Ovary (tissue), 9 donors: Measurements from ENCODE around the gene GRN. TPM values are rescaled to one million over a fixed set of nuclear protein-coding genes. Genes with fewer than 3 reads are reported as not detected.

ENCODE experiments used
- DNase-seq, 5 donors: peaks; one replicate each; pipeline ENCODE4 v3.0.0-alpha.2; 2019 to 2020
- H3K27ac ChIP-seq, 2 donors: fragments of 200-600 bp; one replicate each; pipeline versions ENCODE4 v1.5.1 to v1.8.0; 2019 to 2022
- H3K27me3 ChIP-seq: fragments of 200-600 bp; one replicate; pipeline ENCODE4 v1.8.0; 2022
- H3K36me3 ChIP-seq: fragments of 200-600 bp; sonication (generic); one replicate; pipeline ENCODE4 v1.5.1; 2019
- H3K4me1 ChIP-seq: one replicate; pipeline ENCODE4 v1.8.1; 2013; ENCODE audit warnings: mild to moderate bottlenecking, moderate library complexity; ENCODE audit not compliant: insufficient read depth
- H3K4me3 ChIP-seq: fragments of 200-600 bp; sonication (generic); one replicate; pipeline ENCODE4 v1.5.1; 2017
- H3K9me3 ChIP-seq, 2 donors: fragments of 200-600 bp in 1 of 2; sonication (generic) in 1 of 2; one replicate each; pipeline versions ENCODE4 v1.5.1 to v1.8.1; 2013 to 2019; ENCODE audit warnings: mild to moderate bottlenecking in 1 of 2, moderate library complexity in 1 of 2
- CTCF ChIP-seq, 3 donors: fragments of 450-650 bp in 2 of 3; fragments of 200-600 bp in 1 of 3; IDR thresholded peaks; one replicate each; pipeline versions ENCODE4 v1.5.1 to v1.8.0; 2016 to 2022; ENCODE audit warnings: antibody characterized with exemption in 3 of 3, mild to moderate bottlenecking in 1 of 3
- EP300 ChIP-seq: sonication (generic); formaldehyde crosslinking; IDR thresholded peaks from one replicate; pipeline ENCODE4 v1.6.1; 2017; ENCODE audit warnings: antibody characterized with exemption
- POLR2A ChIP-seq: fragments of 450-650 bp; IDR thresholded peaks from one replicate; pipeline ENCODE4 v1.6.1; 2017; ENCODE audit warnings: antibody characterized with exemption, mild to moderate bottlenecking, moderate library complexity
- WGBS, 3 donors: extraction: QIAGEN DNeasy Blood & Tissue Kit in 1 of 3; methylation state at CpG; one replicate each; pipeline versions ENCODE4 v1.1.5 to v1.1.7; 2013 to 2017; 5-methylcytosine and 5-hydroxymethylcytosine counted together
- intact Hi-C, 4 donors: fragments of 100-400 bp; cut with DNase I; formaldehyde crosslinking; loops; one replicate each; pipeline versions ENCODE4 v1.11.0 to v1.15.1; 2022 to 2023
- polyA plus RNA-seq, 2 donors: library from polyadenylated mRNA; stranded (reverse); fragments of 200-250 nt in 1 of 2; fragments of 350-450 nt in 1 of 2; fragmentation: Illumina TruSeq in 1 of 2; extraction: RNeasy Lipid Tissue Mini Kit (QIAGEN cat#74804) in 1 of 2; gene quantifications; one replicate each; pipeline ENCODE4 v1.2.3, GENCODE V29; 2013 to 2014
- total RNA-seq, 7 donors: library from RNA; depleted of rRNA in 2 of 7; stranded (reverse); fragments of >200 nt in 2 of 7; fragmentation: NEBNext Ultra II Directional in 3 of 7; extraction: Animal tissue kit (Norgen Biotek cat#: 25700) in 3 of 7; gene quantifications; one replicate each; pipeline versions ENCODE4 v1.1.0 to v1.2.4, GENCODE V29; 2016 to 2023
- donor health status: DM: no; HTN: no; CAD: no; lungs with moderate emphysema.
- donor health status: DM: no; HTN: no; CAD: no.
- donor health status: Bipolar disorder and iron deficiency.
- donor health status: DM: yes; HTN: yes; CAD: no.
- donor health status: DM: no; HTN: no; CAD: no.
- donor health status: DM: yes; HTN: yes; CAD: no.

The GRN gene
- total and polyA plus RNA-seq, 9 donors, result 70.6 to 173 (median 88.2) TPM

- H3K4me3 ChIP-seq, result no peak overlapping the region
- DNase-seq, result no peak
- H3K27ac ChIP-seq, result no peak overlapping the region
- H3K4me1 ChIP-seq, result peaks cover 4% of the 10 kb centered on the region
- no peaks in the 10 kb centered on the region for H3K36me3 ChIP-seq
- WGBS, 3 donors, result 96 to 98% (median 96%) methylated on average over 11 of the region's 11 CpGs
- H3K9me3 ChIP-seq, result no peaks in the 10 kb centered on the region
- intact Hi-C loops, result loop anchor here in 1 of 4 donors (10.0 kb wide), 1 partner anchor 151 kb away; no protein-coding TSS in a partner anchor
- TF ChIP-seq EP300, result no peak
- no peak for TF ChIP-seq POLR2A
- TF ChIP-seq CTCF (IDR thresholded peaks at IDR 0.05), result no peak
- H3K27me3 ChIP-seq, result no peaks in the 10 kb centered on the region
These were observed 11.1 kb downstream of the GRN start for GRCh38 chr17:44356241-44356640.

- WGBS, 3 donors, result 90 to 95% (median 94%) methylated on average over 9 of the region's 9 CpGs
- H3K36me3 ChIP-seq, result no peaks in the 10 kb centered on the region
- H3K9me3 ChIP-seq, result no peaks in the 10 kb centered on the region
- TF ChIP-seq CTCF (IDR thresholded peaks at IDR 0.05) (no peak), EP300 (no peak), POLR2A (no peak)
- DNase-seq, result no peak
- H3K4me1 ChIP-seq, result peaks cover 7% of the 10 kb centered on the region
- no peaks in the 10 kb centered on the region for H3K27me3 ChIP-seq
- H3K4me3 ChIP-seq, result no peak overlapping the region
- H3K27ac ChIP-seq, result no peak overlapping the region
- intact Hi-C loops, result loop anchor here in 1 of 4 donors (10.0 kb wide), 1 partner anchor 153 kb away; no protein-coding TSS in a partner anchor
These were observed 13.0 kb downstream of the GRN start for GRCh38 chr17:44358066-44358465.

- Histone ChIP-seq H3K27me3 (no peaks in the 10 kb centered on the region), H3K4me1 (peaks cover 7% of the 10 kb centered on the region), H3K4me3 (no peak overlapping the region), H3K9me3 (no peaks in the 10 kb centered on the region), H3K27ac (no peak overlapping the region), H3K36me3 (no peaks in the 10 kb centered on the region)
- 74 to 79% (median 78%) methylated on average over 6 of the region's 6 CpGs for WGBS, 3 donors
- intact Hi-C loops, result loop anchor here in 1 of 4 donors (10.0 kb wide), 1 partner anchor 154 kb away; no protein-coding TSS in a partner anchor
- no peak for DNase-seq
- TF ChIP-seq CTCF (IDR thresholded peaks at IDR 0.05), result no peak
- TF ChIP-seq EP300, result no peak
- TF ChIP-seq POLR2A, result no peak
These were observed 13.9 kb downstream of the GRN start for GRCh38 chr17:44359006-44359405.

GRCh38 chr17:44359458-44360143, 14.5 kb downstream of the GRN start:
- intact Hi-C loops, result loop anchor here in 1 of 4 donors (10.0 kb wide), 1 partner anchor 155 kb away; no protein-coding TSS in a partner anchor
- H3K36me3 ChIP-seq, result no peaks in the 10 kb centered on the region
- no peaks in the 10 kb centered on the region for H3K27me3 ChIP-seq
- 87 to 92% (median 90%) methylated on average over 14 of the region's 14 CpGs for WGBS, 3 donors
- no peak overlapping the region for H3K27ac ChIP-seq
- H3K4me1 ChIP-seq, result peaks cover 7% of the 10 kb centered on the region
- peak in 1 of 5 donors; percentile 50 for DNase-seq
- no peak overlapping the region for H3K4me3 ChIP-seq
- TF ChIP-seq CTCF (IDR thresholded peaks at IDR 0.05) (no peak), EP300 (no peak), POLR2A (no peak)
- H3K9me3 ChIP-seq, result no peaks in the 10 kb centered on the region
